Natural killer cell treated with Interleukin-12 subunit alpha and Interleukin-12 subunit beta and Interleukin-15 and Interleukin-18, amount 100 ng/mL, for 72 hours (primary cell): ENCODE results near the gene AGAP2. TPM values are rescaled to one million over a fixed set of nuclear protein-coding genes. Genes with fewer than 3 reads are reported as not detected.

ENCODE experiments used
- ATAC-seq, 2 donors: fragments of 150-1000 bp; cut with Tn5 transposase in 1 of 2; sonication (Bioruptor Pico), chemical (Tn5 transposase) in 1 of 2; 2 replicates each; pipeline ENCODE4 v1.10.0; 2021
- DNase-seq: peaks from one replicate; pipeline ENCODE4 v3.0.0; 2022; ENCODE audit warnings: low spot score
- H3K27ac Mint-ChIP-seq, 2 donors: 1 replicate in 1 of 2; 2 replicates in 1 of 2; pipeline ENCODE4 v1.8.0; 2022; ENCODE audit warnings: mixed read lengths in 2 of 2, mild to moderate bottlenecking in 1 of 2, moderate library complexity in 1 of 2
- H3K27me3 Mint-ChIP-seq, 2 donors: 1 replicate in 1 of 2; 2 replicates in 1 of 2; pipeline ENCODE4 v1.8.0; 2022; ENCODE audit warnings: mixed read lengths in 2 of 2
- H3K36me3 Mint-ChIP-seq: one replicate; pipeline ENCODE4 v1.8.0; 2022; ENCODE audit warnings: mixed read lengths
- H3K4me1 Mint-ChIP-seq, 2 donors: 1 replicate in 1 of 2; 2 replicates in 1 of 2; pipeline ENCODE4 v1.8.0; 2022; ENCODE audit warnings: low read depth in 2 of 2, mixed read lengths in 2 of 2, mild to moderate bottlenecking in 1 of 2
- H3K4me3 Mint-ChIP-seq: one replicate; pipeline ENCODE4 v1.8.0; 2022; ENCODE audit warnings: mixed read lengths
- H3K9me3 Mint-ChIP-seq: 2 replicates; pipeline ENCODE4 v1.8.0; 2022; ENCODE audit warnings: mixed read lengths
- total RNA-seq, 2 donors: library from RNA; stranded (reverse); gene quantifications; one replicate each; pipeline ENCODE4 v1.2.3, GENCODE V29; 2022

AGAP2 gene
- 10 to 100 TPM; 47.5 to 54.1 TPM for total RNA-seq

- DNase-seq = no peak
- H3K36me3 Mint-ChIP-seq = peaks cover 8% of the 10 kb centered on the region
Observed at GRCh38 chr12:57738661-57739237, at the start of gene AGAP2. Gene AGAP2 (minus strand): TSS chr12:57738742. CDS start chr12:57738246, 496 bp downstream.

GRCh38 chr12:57783861-57784260, 45.3 kb upstream of the AGAP2 start:
- peaks cover 17% of the 10 kb centered on the region for H3K36me3 Mint-ChIP-seq
- ATAC-seq = no peak
- peak overlapping the region; percentile 98 for H3K4me3 Mint-ChIP-seq
- peak overlapping the region; percentile 36 to 94 for H3K27ac Mint-ChIP-seq
- peaks cover 34 to 35% of the 10 kb centered on the region in 2 donors for H3K4me1 Mint-ChIP-seq
- H3K27me3 Mint-ChIP-seq = no peaks in the 10 kb centered on the region
- no peaks in the 10 kb centered on the region for H3K9me3 Mint-ChIP-seq
- no peak for DNase-seq

More at GRCh38 chr12:57738661-57739237, at the start of gene AGAP2:
- Mint-ChIP-seq H3K9me3 (no peaks in the 10 kb centered on the region), H3K27ac (peak within 1 kb of the TSS; percentile 47 to 91), H3K4me3 (peak within 1 kb of the TSS; percentile 69), H3K27me3 (no peaks in the 10 kb centered on the region), H3K4me1 (peaks cover 34 to 39% of the 10 kb centered on the region in 2 donors)
- ATAC-seq = no peak

GRCh38 chr12:57783466-57783801, 44.9 kb upstream of the AGAP2 start:
- H3K4me3 Mint-ChIP-seq = peak overlapping the region; percentile 98
- H3K4me1 Mint-ChIP-seq = peaks cover 34 to 35% of the 10 kb centered on the region in 2 donors
- H3K9me3 Mint-ChIP-seq = no peaks in the 10 kb centered on the region
- peaks cover 17% of the 10 kb centered on the region for H3K36me3 Mint-ChIP-seq
- H3K27me3 Mint-ChIP-seq = no peaks in the 10 kb centered on the region
- DNase-seq (no peak), ATAC-seq (no peak)
- H3K27ac Mint-ChIP-seq = peak overlapping the region; percentile 81 to 94

GRCh38 chr12:57782608-57783465, 44.3 kb upstream of the AGAP2 start, which contains the start of gene TSFM:
Gene TSFM (plus strand): TSS chr12:57782787. CDS start chr12:57782802, 15 bp downstream.
- H3K27ac Mint-ChIP-seq = peak within 1 kb of the TSS; percentile 81 to 94
- DNase-seq (peak; percentile 95), ATAC-seq (peak; percentile 91 to 92)
- H3K4me1 Mint-ChIP-seq = peaks cover 34 to 35% of the 10 kb centered on the region in 2 donors
- H3K36me3 Mint-ChIP-seq = peaks cover 17% of the 10 kb centered on the region
- H3K9me3 Mint-ChIP-seq = no peaks in the 10 kb centered on the region
- peak within 1 kb of the TSS; percentile 98 for H3K4me3 Mint-ChIP-seq
- H3K27me3 Mint-ChIP-seq = no peaks in the 10 kb centered on the region

- DNase-seq (no peak), ATAC-seq (no peak)
- H3K27ac Mint-ChIP-seq = peak overlapping the region; percentile 81 to 94
- peaks cover 17% of the 10 kb centered on the region for H3K36me3 Mint-ChIP-seq
- no peaks in the 10 kb centered on the region for H3K27me3 Mint-ChIP-seq
- H3K9me3 Mint-ChIP-seq = no peaks in the 10 kb centered on the region
- H3K4me1 Mint-ChIP-seq = peaks cover 34 to 35% of the 10 kb centered on the region in 2 donors
- H3K4me3 Mint-ChIP-seq = peak overlapping the region; percentile 98
Observed at GRCh38 chr12:57782243-57782607, 43.7 kb upstream of the AGAP2 start.

GRCh38 chr12:57781801-57782200, 43.3 kb upstream of the AGAP2 start:
- Mint-ChIP-seq H3K36me3 (peaks cover 17% of the 10 kb centered on the region), H3K27me3 (no peaks in the 10 kb centered on the region), H3K4me3 (peak overlapping the region; percentile 98), H3K27ac (peak overlapping the region; percentile 81 to 94), H3K9me3 (no peaks in the 10 kb centered on the region), H3K4me1 (peaks cover 34 to 35% of the 10 kb centered on the region in 2 donors)
- ATAC-seq (no peak), DNase-seq (no peak)

GRCh38 chr12:57781244-57781643, 42.7 kb upstream of the AGAP2 start:
- ATAC-seq = no peak
- DNase-seq = no peak
- Mint-ChIP-seq H3K27me3 (no peaks in the 10 kb centered on the region), H3K4me3 (peak overlapping the region; percentile 98), H3K36me3 (peaks cover 12% of the 10 kb centered on the region), H3K9me3 (no peaks in the 10 kb centered on the region), H3K27ac (peak overlapping the region; percentile 81 to 94), H3K4me1 (peaks cover 30 to 36% of the 10 kb centered on the region in 2 donors)

GRCh38 chr12:57780284-57780897, 41.8 kb upstream of the AGAP2 start:
- H3K4me3 Mint-ChIP-seq = no peak overlapping the region
- H3K27me3 Mint-ChIP-seq = no peaks in the 10 kb centered on the region
- H3K27ac Mint-ChIP-seq = no peak overlapping the region
- peaks cover 10% of the 10 kb centered on the region for H3K36me3 Mint-ChIP-seq
- H3K4me1 Mint-ChIP-seq = peaks cover 33 to 41% of the 10 kb centered on the region in 2 donors
- no peak for ATAC-seq
- no peaks in the 10 kb centered on the region for H3K9me3 Mint-ChIP-seq
- DNase-seq = no peak

- ATAC-seq (no peak), DNase-seq (no peak)
- no peaks in the 10 kb centered on the region for H3K9me3 Mint-ChIP-seq
- H3K36me3 Mint-ChIP-seq = peaks cover 10% of the 10 kb centered on the region
- no peaks in the 10 kb centered on the region for H3K27me3 Mint-ChIP-seq
- H3K27ac Mint-ChIP-seq = peak overlapping the region in 1 of 2 donors; percentile 30
- no peak overlapping the region for H3K4me3 Mint-ChIP-seq
- peaks cover 33 to 41% of the 10 kb centered on the region in 2 donors for H3K4me1 Mint-ChIP-seq
Observed at GRCh38 chr12:57779736-57780135, 41.2 kb upstream of the AGAP2 start.

- no peak overlapping the region for H3K4me3 Mint-ChIP-seq
- ATAC-seq (no peak), DNase-seq (no peak)
- no peak overlapping the region for H3K27ac Mint-ChIP-seq
- H3K4me1 Mint-ChIP-seq = peaks cover 27 to 34% of the 10 kb centered on the region in 2 donors
- no peaks in the 10 kb centered on the region for H3K9me3 Mint-ChIP-seq
- H3K27me3 Mint-ChIP-seq = no peaks in the 10 kb centered on the region
- peaks cover 2% of the 10 kb centered on the region for H3K36me3 Mint-ChIP-seq
Observed at GRCh38 chr12:57777911-57778310, 39.4 kb upstream of the AGAP2 start.

- Mint-ChIP-seq H3K27me3 (no peaks in the 10 kb centered on the region), H3K4me3 (no peak overlapping the region), H3K9me3 (no peaks in the 10 kb centered on the region), H3K4me1 (peaks cover 24 to 31% of the 10 kb centered on the region in 2 donors), H3K36me3 (no peaks in the 10 kb centered on the region), H3K27ac (peak overlapping the region in 1 of 2 donors; percentile 22)
- DNase-seq = no peak
- no peak for ATAC-seq
Observed at GRCh38 chr12:57777367-57777766, 38.8 kb upstream of the AGAP2 start.

- DNase-seq (no peak), ATAC-seq (no peak)
- no peak overlapping the region for H3K4me3 Mint-ChIP-seq
- H3K9me3 Mint-ChIP-seq = no peaks in the 10 kb centered on the region
- H3K27me3 Mint-ChIP-seq = no peaks in the 10 kb centered on the region
- H3K36me3 Mint-ChIP-seq = no peaks in the 10 kb centered on the region
- peaks cover 21 to 29% of the 10 kb centered on the region in 2 donors for H3K4me1 Mint-ChIP-seq
- H3K27ac Mint-ChIP-seq = no peak overlapping the region
Observed at GRCh38 chr12:57776247-57776587, 37.7 kb upstream of the AGAP2 start.

GRCh38 chr12:57775563-57776246, 37.2 kb upstream of the AGAP2 start:
- H3K27ac Mint-ChIP-seq = no peak overlapping the region
- H3K9me3 Mint-ChIP-seq = no peaks in the 10 kb centered on the region
- H3K36me3 Mint-ChIP-seq = no peaks in the 10 kb centered on the region
- H3K27me3 Mint-ChIP-seq = no peaks in the 10 kb centered on the region
- ATAC-seq (no peak), DNase-seq (no peak)
- H3K4me1 Mint-ChIP-seq = peaks cover 26 to 34% of the 10 kb centered on the region in 2 donors
- no peak overlapping the region for H3K4me3 Mint-ChIP-seq
